Kidney glomerular epithelial cell (primary cell): ENCODE measurements around the gene ELAVL2.
"Not testable (repeated sequence)": the region's sequence is repeated elsewhere in the genome, so short reads cannot be mapped to it uniquely, and the experiment has no call there.

Source experiments
- DNase-seq: peaks from one replicate; lab custom pipeline; 2025; lab: John Stamatoyannopoulos, UW

Gene ELAVL2

DNA sequence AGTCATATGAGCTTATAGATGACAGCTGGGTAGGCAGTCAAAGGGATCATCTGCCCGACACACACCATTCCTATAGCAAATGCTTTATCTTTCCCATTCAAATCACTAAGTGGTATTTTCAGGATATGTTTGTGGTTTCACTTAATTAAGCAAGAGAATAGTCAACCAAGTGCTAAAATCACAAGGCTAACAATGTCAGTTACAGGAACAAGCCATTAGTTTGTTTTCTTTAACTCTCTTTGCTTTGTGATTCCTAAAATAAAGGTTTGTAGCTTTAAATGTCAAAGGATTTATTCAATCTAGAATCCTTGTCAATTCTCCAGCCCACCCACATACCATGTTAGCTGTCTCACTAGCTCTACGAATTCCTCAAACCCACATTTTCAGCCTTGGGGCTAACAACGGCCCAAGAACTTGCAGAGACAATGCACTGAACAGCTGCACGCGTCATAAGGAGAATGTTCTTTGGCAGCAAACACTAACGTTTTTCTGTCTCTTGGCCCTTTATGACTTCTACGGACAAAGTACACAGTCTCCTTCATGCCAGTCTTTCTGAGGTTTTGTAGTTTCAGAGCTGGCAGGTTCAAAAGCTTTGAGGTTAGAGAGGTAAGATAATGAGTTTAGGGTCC is 56.6 kb downstream of the ELAVL2 start:
- DNase-seq: no peak

DNA sequence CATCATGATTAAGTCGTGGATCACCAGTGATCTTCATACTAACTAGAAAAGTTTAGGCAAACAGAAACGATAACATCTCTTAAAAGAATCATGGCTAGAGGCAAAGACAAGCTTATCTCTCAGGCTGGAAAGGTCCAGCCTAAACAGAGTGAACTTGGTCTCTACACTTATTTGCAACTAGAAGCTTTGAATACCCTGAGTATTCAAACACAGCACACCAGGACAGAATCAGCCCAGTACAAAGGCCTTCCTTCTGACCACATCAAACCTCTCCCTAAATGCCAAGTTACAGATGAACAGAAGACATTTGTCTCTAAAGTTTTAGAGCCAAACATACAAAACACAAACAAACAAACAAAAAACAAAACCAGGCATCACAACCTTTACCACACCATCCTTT is 57.2 kb downstream of the ELAVL2 start:
- no peak for DNase-seq

DNA sequence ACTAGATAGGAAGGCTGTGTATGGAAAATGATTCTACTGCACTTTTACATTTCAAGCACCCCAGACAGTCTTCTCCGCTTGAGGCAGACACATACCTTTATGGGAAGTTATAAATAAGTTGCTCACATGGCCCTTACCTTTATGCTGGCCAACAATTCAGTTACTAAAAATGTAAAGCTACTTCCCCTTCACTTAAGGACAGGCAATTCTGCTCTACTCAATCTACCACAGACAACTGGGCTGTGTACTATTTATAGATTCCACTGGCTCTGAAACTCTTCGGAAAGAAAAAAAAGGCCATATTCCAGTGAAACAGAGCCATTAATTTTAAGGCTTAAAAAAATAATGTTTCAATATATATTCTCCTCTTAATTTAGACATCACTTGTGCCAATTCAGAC is 59.4 kb downstream of the ELAVL2 start:
- DNase-seq: no peak

DNA sequence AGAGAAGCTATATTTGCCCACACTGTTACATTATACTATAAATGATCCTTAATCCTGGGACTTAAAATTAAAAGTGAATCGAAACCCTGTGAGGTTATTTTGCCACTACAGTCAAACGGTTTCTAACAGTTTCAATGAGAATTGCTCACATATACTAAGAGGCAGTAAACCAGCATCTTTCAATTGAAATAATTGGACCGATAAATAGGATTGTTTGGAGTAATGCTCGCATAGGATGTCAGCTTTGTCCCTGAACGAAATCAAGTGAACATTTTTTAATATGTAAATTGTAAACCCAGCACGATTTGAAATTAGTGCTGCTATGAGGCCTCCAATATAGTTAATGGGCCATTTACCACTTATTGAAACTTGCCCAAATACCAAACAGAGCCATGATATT is 60.5 kb downstream of the ELAVL2 start:
- DNase-seq: no peak

DNA sequence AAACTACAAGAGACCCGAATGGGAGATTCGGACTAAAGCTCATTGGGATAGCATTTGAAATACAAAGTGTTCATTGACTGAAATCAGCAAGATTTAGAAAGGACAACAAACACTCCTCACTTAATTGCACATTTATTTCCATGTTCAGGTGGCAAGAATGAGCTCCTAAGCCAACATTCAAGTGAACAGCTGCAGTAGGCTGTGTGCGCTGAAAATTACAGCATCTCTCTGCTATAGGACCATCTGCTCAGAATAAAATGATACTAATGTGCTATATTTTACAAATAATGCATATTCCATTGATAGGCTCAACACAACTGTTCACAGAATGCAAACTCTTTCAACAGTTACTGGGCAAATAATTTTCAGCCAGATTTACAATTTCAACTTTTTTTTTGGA is 61.8 kb downstream of the ELAVL2 start:
- DNase-seq: no peak

DNA sequence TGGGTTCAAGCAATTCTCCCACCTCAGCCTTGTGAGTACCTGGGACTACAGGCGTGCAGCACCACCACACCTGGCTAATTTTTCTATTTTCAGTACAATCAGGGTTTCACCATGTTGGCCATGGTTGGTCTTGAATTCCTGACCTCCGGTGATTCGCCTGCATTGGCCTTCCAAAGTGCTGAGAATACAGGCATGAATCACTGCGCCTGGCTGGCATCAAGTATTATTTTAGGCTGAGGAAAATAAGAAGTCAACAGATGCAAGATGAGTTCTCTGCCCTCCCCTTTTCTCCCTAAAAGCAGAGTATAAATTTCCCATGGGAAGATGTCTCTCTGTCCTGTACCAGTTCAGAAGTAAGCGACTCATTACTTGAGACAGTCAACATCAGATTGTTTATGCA is 71.5 kb downstream of the ELAVL2 start:
- DNase-seq: no peak

DNA sequence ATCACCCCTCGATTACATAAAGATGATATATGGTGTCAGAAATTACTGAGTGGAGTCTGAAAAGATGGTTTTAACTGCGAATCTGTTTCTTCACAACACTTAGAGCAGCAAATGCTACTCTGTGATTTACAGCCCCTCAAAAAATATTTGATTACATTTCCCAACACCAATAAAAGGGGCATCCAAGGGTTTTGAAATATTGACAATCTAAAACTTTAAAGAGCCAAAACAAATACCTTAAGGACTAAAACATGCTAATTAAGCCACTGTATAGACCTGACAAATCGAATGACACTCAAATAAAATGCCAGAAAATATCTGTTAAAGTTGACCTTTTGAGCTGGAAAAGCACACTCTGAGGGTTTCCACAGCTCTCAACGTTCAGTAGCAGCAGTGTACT is 73.2 kb downstream of the ELAVL2 start:
- no peak for DNase-seq

DNA sequence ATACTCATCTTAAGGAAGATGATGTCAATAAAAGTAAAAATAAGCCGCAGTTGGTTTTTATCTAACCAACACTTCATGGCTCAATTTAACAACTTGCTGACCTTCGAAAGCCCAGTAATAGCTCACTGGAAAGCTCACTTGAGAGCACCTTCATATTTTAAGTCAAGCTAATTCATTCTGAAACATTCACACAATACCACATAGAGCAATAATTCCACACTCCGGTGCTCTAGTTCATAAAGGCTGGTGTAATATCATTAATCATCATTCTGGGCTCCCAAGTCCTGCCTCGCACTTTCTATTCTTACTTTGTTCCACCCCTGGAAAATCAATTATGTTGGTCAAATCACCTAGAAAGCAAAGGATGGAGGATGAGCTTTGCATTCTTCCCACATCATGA is 74.4 kb downstream of the ELAVL2 start:
- no peak for DNase-seq

DNA sequence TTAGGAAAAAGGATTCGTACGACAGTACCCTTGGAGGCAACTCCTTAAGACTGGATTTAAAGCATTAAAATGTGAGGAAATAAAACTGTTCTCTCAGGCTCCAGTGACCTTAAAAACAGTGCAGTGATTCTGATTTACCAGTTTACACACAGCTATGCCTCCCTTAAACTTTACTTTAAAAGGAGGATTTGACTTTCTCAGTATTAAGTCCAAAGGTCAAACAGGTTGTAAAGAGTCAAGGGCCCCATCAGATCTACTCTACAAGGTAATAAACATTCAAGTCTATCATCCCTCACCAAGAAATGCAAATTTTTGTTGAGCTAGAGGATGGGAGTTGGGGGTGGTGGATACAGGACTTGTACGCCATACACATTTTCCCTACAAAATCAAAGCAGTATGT is 75.2 kb downstream of the ELAVL2 start:
- no peak for DNase-seq

DNA sequence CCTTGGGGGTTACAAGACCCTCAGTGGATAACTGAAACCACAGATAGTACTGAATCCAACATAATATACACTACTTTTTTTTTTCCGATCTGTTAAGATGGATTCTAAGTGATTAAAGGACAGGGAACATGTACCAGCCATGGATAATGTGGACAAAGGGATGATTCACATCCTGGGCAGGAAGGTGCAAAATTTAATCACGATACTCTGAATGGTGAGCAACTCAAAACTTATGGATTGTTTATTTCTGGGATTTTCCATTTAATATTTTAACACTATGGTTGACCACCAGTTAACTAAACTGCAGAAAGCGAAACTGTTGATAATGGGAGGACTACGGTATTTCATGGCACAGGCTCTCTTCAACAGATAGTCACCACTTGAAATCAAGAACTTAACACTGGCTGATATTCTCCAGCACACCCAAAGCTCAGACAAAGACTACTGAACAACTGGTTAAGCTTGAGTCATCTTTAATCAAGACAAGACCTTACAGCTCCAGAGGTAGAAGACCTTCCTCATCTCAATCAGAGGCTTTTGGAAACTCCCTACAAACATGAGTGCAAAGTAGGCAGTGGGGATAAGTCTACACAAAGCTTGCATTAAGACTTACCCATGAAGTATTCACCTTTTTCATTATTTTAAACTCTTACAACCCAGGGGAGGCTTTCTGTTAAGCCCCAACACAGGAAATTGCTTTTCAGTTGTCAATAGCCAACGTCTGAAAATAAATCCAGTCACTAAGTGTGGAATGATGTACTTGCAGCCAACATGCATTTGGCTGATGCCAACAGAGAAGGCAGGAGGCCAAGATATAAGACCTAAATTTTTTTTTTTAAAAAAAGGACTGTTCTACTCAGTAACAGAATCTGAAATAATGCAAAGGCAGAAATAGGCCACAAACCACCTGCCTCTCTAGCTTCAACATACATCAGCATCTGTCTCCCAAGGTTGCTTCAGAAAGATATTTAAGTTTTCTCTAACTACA is 78.7 kb downstream of the ELAVL2 start:
- no peak for DNase-seq

DNA sequence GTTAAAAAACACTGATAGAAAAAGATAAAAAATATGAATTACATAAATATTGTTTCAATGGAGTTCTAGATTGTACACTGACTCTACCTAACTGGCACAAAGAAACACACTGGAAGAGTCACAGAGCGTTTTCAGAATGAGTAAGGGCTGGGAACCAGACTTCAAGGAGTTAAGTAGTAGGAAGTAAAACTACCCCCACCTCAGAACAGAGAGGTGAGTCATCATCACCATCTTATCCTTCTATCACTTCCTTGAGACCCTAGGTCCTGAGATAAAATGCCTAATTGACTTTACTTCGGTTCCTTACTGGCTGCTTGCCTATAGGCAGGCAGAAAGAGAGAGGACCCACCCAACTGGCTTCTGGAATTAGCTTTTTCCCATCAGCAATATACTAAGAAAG is 79.7 kb downstream of the ELAVL2 start:
- DNase-seq: no peak

DNA sequence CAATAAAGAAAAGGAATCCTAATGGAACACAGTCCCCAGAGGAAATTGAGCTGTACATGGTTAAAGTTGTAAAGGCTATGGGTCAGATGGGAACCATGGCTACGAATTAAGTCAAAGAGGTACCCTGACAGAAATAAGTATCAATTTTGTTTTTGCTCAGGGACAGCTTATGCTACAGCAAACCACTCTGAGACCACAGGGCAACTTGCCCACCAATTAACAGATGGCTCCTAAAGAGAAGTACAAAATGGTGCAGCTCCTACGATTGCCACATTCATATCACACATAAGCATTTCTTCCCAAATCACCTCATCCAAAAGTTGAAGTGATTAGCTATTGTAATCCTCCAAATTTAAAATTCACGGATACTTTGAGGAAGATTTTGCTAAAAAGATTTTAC is 83.0 kb downstream of the ELAVL2 start:
- DNase-seq: no peak

DNA sequence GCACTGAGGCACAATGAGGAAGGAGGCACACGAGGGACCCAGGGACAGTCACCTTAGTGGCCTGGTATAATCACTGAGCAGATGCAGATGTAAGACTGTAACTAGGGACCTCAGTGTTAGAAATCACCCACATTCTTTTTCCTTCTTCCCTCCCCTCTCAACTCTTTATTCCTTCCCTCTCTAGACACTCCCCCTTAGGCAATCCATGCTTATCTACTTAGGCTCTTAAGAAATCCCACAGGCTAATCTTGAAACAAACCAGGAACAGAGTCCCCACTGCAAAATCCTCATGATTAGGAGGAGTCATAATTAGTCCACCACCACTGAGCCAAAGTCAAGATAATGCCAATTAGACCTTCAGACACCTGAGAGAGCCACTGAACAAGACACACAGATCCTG is 84.7 kb downstream of the ELAVL2 start:
- DNase-seq: no peak

DNA sequence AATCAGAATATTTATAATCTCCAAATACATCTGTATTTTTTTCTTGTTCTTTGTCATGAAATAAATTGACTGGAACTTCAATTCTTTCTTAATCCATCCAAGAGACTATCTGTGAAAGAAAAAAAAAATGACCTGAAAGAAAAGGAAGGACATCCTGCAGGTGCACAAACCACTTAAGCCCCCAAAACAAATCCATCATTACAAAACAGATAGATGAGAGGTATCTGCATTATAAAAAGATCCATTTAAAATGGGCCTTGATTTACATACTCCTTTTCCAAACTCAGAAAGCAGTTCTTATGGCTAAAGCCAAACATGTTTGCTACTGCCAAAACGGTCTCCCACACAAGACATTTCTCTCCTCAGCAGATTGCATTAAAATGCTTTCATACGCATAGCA is 85.5 kb downstream of the ELAVL2 start:
- DNase-seq: no peak

DNA sequence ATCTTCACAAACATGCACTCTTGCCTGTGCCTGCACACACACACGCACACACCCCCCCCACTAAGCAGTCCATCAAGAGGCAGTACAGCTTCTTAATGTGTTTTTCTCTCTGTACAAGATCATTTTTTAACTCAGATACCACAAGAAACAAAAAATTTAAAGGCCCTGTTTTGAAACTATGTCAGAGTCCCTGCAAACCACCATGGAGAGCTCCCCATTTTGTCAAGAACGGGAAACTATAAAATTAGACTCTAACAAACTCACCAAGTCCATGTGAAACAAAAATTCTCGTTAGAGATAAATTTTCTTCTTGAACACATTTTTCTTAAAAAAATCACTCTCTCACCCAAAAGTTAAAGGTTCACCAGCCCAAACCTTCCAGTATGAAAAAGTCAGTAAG is 86.3 kb downstream of the ELAVL2 start:
- no peak for DNase-seq

DNA sequence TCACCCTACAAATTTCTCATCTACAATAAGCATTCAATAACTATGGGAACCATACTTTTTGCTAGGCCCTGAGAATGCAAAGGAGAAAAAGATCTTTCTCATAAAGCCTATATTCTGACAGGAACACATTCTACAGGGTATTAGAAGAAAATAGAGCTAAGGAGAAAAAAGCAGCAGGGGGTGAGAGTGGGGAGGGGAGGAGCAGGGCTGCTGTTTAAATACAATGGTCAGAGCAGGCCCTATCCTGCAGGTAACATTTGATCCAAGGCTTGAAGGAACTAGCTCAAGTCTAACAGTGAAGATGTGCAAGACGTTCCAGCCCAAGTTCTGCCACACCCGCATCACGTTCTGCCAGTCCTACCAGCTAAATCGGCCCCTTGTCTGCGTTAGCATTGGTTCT is 89.7 kb downstream of the ELAVL2 start:
- no peak for DNase-seq

DNA sequence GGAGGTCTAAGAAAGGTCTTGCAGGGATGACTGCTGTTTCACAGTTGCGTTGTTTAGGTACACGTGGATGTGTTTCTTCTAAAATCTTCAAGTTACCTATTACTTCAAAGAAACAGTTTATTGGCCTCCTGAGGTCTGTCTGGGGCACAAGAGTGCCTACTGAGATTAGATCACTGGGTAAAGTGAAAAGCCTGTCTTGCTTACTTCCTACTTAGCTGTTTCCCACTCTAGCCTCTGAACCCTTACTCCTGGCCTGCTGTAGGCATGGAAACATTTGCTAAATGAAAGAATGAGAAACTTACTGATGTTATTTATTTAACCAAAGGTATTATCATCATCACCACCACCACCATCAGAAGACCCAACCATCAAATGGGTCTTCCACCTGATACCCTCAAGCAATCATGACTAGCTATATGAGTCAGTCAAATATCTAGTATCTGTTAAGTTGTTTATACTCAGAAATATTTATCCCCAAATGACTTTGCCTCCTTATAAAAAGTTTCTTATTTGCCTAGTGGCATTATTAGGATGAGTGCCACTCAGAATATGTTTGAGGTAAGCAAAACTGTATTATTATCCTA is 92.5 kb downstream of the ELAVL2 start:
- no peak for DNase-seq

DNA sequence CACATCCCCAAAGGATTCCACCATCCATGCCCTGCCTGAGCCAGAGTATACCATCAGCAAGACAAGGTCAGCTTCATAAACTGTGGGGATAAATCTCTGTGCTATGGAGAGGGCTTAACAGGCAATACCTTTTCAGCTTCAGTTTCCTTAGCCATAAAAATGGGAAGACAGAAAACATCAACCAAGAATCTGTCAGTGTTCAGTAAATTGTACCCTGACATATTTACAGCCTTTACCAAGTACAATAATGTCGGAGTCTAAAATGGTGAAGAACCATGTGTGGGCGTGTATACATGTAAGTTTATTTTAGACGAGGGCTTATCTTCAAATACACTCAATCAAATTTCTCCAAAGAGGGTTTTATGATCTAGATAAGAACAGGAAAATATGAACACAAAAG is 94.7 kb downstream of the ELAVL2 start:
- DNase-seq: no peak

DNA sequence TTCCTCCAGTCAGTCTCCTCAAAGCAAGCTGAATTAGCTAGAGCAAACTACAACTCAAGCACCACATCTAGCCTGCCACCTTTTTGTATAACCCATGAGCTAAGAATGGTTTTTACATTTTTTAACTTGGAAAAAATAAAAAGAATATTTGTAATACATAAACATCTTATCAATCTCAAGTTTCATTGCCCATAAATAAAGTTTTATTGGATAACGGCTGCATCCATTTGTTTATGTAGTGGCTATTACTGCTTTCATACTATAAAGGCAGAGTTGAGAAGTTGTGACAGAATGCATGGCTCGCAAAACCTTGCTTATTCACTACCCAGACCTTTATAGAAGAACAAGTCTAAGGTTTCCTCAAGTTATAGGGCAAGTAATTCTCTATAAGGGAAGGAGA is 95.7 kb downstream of the ELAVL2 start:
- no peak for DNase-seq

DNA sequence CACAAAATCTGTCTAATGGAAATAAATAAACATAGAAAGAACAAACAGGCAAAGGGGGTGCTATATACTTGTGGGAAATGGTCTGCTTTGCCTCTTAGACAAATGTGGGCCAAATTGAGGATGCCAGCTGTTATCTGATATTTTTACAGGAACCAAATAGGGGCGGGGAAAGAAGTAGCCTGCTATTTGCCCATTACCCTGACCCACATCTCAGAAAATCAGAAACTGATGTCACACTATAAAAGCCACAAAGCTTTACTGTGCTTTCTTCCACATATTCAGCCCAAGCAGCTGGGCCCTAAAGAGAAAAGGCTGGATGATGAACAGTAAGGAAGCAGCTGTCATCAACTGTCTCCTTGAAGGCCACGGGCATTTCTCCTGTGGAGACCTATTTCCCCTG is 97.3 kb downstream of the ELAVL2 start:
- DNase-seq: no peak

DNA sequence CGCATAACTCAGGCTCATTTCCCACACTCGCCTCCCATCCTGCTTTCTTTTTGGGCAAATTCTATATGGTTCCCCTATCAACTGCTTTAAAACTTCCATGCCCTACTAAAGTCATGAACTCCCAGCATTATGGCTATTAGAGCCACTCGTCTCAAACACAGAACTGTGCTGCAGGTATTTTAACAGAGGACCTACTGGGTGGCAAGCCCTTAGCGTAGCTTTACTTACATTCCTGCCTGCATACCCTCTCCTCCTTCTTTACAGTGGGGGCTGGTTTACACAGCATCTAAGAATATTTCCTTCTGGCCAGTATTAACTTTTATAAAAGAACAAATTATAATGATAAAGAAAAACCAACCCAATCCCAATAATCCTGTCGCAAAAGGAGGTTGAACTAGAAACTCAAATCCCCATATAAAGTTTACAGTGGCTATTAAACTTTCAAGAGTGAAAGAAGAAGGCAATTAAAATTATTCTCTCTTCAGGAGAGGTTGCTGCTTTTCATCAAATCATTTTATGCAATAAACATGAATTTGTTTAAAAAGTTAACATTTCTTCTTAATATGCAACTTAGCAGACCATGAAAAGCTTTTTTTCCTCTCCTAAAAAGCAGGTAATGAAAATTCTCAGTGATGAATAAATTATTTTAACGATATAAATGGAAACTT is 100.6 kb downstream of the ELAVL2 start:
- no peak for DNase-seq

DNA sequence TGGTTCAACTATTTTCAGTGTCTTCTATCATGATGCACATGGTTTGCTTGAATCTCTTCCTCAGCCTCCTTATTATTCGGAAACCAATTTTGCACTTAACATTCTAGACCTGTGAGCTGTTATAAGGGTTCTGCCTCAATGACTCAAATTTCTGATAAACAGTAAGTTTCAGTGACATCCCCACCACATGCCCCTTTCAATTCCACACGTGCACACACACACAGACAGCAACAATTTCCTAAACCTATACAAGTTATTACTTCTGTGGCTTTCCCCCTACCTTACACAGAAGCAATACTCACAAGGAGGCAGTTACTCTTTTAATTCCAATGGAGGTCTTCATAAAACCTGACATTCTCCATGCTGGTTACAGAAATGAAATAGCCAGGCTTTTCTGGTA is 102.4 kb downstream of the ELAVL2 start:
- no peak for DNase-seq

DNA sequence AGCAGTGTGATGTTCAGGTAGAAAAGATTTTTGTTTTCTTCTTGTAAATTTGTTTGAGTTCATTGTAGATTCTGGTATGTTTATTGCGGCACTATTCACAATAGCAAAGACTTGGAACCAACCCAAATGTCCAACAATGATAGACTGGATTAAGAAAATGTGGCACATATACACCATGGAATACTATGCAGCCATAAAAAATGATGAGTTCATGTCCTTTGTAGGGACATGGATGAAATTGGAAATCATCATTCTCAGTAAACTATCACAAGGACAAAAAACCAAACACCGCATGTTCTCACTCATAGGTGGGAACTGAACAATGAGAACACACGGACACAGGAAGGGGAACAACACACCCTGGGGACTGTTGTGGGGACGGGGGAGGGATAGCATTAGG is 103.0 kb downstream of the ELAVL2 start:
- not testable (repeated sequence) for DNase-seq
